Endometrium (tissue), 2 donors: ENCODE measurements around the gene LRG1.

Experiments used
- FAIRE-seq: peaks from 2 replicates; lab custom pipeline; 2012; peaks lifted over from hg19 to GRCh38; lab: Jason Lieb, UNC
- donor health status: control.
- donor health status: control.

Gene LRG1

DNA sequence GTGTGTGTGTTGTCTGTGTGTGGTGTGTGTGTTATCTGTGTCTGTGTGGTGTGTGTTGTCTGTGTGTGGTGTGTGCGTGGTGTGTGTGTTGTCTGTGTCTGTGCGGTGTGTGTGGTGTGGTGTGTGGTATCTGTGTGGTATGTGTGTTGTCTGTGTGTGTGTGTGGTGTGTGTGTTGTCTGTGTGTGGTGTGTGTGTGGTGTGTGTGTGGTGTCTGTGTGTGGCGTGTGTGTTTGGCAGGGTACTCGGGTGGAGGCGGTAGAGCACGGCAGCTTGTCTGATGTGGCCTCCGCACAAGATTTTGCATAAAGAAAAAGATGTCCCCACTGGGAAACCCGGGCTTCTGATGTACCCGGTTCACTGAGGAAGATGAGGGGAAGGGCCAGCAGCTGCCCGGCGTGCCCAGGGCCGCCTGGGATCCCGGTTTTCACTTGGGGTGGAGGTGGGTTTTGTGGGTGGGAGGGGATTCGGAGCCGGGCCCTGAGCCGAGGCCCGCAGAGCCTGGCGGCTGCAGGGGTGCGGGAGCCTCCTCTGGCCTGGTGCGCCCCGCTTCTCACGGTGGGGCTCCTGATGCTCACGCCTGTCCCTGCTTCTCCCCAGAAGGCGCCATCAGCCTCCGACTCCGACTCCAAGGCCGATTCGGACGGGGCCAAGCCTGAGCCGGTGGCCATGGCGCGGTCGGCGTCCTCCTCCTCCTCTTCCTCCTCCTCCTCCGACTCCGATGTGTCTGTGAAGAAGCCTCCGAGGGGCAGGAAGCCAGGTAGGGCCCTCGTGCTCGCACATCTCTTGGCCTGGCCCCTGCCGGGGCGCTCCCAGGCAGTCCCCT is 46.5 kb downstream of the LRG1 start:
- no peak for FAIRE-seq

GRCh38 chr19:4492337-4493103 is 47.3 kb downstream of the LRG1 start:
- FAIRE-seq: no peak

- no peak for FAIRE-seq
Observed at GRCh38 chr19:4491446-4491845, 48.4 kb downstream of the LRG1 start.

DNA sequence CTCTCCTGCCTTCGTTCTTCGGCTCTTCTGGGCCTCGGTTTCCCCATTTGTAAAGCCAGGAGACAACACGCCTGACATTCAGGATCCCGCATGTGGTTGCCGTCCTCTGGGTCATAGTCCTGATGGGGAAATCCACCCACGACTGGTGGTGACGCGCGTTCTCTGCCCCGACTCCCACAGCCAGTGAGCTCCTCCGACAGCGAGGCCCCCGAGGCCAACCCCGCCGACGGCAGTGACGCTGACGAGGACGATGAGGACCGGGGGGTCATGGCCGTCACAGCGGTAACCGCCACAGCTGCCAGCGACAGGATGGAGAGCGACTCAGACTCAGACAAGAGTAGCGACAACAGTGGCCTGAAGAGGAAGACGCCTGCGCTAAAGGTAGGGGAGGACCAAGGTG is 51.3 kb downstream of the LRG1 start:
- no peak for FAIRE-seq

GRCh38 chr19:4487572-4487971 is 52.3 kb downstream of the LRG1 start:
- no peak for FAIRE-seq
